Naive B cell (primary cell): ENCODE data around the gene CYSLTR2. TPM values are rescaled to one million over a fixed set of nuclear protein-coding genes. Genes with fewer than 3 reads are reported as not detected.

Experiments
- ATAC-seq, 2 donors: fragments of 150-1000 bp; cut with Tn5 transposase; 2 replicates each; pipeline ENCODE4 v1.10.0; 2021; ENCODE audit warnings: low read depth in 2 of 2, mild to moderate bottlenecking in 2 of 2, moderate library complexity in 2 of 2
- DNase-seq: peaks from one replicate; pipeline ENCODE4 v3.0.0; 2022
- H3K27ac Mint-ChIP-seq, 6 donors: one replicate each; pipeline ENCODE4 v1.8.0; 2020 to 2022; ENCODE audit warnings: mild to moderate bottlenecking in 6 of 6, mixed read lengths in 6 of 6, moderate library complexity in 5 of 6, inconsistent platforms in 2 of 6
- H3K27me3 Mint-ChIP-seq, 3 donors: one replicate each; pipeline ENCODE4 v1.8.0; 2021 to 2022; ENCODE audit warnings: mixed read lengths in 3 of 3, mild to moderate bottlenecking in 1 of 3
- H3K36me3 Mint-ChIP-seq, 2 donors: one replicate each; pipeline ENCODE4 v1.8.0; 2020 to 2022; ENCODE audit warnings: mixed read lengths in 2 of 2, inconsistent platforms in 1 of 2, mild to moderate bottlenecking in 1 of 2
- H3K4me1 Mint-ChIP-seq, 3 donors: one replicate each; pipeline ENCODE4 v1.8.0; 2020 to 2022; ENCODE audit warnings: mixed read lengths in 3 of 3, inconsistent platforms in 1 of 3, mild to moderate bottlenecking in 1 of 3, moderate library complexity in 1 of 3
- H3K4me3 Mint-ChIP-seq, 8 donors: one replicate each; pipeline ENCODE4 v1.8.0; 2020 to 2022; ENCODE audit warnings: mild to moderate bottlenecking in 8 of 8, mixed read lengths in 8 of 8, moderate library complexity in 8 of 8, inconsistent platforms in 2 of 8
- H3K9me3 Mint-ChIP-seq, 7 donors: one replicate each; pipeline ENCODE4 v1.8.0; 2020 to 2022; ENCODE audit warnings: mixed read lengths in 7 of 7, mild to moderate bottlenecking in 5 of 7, inconsistent platforms in 2 of 7, moderate library complexity in 1 of 7
- polyA plus RNA-seq, 6 donors: library from polyadenylated mRNA; unstranded; fragments of 300-500 nt; fragmentation: Illumina TruSeq; gene quantifications; one replicate each; pipeline ENCODE4 v1.2.3, GENCODE V29; 2021; ENCODE audit warnings: low read depth in 6 of 6

CYSLTR2 gene
- polyA plus RNA-seq, 6 donors from 2014 or later = 0.23 to 0.25 TPM; not detected in 4

DNA sequence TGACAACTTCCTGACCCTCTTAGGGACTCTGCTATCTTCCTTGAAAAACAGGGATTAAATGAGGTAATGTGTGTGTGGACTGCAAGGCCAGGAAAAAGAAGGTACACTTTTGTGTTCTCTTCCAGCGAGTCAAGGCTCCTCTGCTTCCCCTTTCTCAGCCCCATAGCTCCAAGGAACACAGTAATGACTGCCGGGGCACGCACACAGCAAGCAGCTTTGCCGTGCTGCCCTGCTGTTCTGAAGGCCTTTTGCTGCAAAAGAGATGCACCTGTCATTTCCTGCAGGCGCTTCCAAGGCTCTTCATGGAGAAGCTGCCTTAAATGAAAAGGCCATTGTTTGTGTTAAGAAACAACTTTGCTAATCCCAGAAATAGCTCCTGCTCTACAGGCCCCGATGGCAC, 84.6 kb downstream of the CYSLTR2 start:
- peaks cover 4 to 5% (median 4%) of the 10 kb centered on the region in 3 donors for H3K27me3 Mint-ChIP-seq
- H3K27ac Mint-ChIP-seq = no peak overlapping the region
- no peaks in the 10 kb centered on the region for H3K36me3 Mint-ChIP-seq
- H3K4me3 Mint-ChIP-seq = no peak overlapping the region
- ATAC-seq (no peak), DNase-seq (no peak)
- H3K4me1 Mint-ChIP-seq = no peaks in the 10 kb centered on the region
- no peaks in the 10 kb centered on the region for H3K9me3 Mint-ChIP-seq

DNA sequence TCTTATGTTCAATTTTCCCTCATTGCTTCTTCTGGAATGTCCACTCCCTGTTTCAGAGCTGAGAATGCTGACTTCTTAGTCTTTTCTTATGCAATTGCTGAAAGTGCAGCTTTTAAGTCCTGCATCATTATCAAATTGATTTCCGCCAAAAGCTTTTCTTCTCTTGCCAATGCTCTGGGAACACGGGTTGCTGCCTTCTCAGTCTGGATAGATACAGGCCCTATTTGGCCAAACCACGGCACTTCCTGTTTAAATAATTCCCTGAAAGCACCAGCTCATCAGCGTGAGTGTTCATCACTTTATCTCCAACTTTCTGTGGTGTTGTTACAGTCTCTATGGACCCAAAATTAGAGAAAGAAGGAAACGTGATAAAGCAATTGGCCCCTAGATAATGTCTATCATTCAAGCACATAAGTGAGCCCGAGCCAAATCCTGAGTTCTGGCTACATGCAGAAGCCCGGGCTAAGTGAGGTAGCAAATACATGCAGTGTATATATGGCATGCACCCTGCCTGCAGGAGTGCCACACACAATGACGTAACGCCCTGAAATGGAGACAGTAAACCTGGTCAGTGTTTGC, 85.7 kb downstream of the CYSLTR2 start:
- no peaks in the 10 kb centered on the region for H3K4me1 Mint-ChIP-seq
- H3K27me3 Mint-ChIP-seq = peaks cover 0 to 7% (median 2%) of the 10 kb centered on the region in 3 donors
- DNase-seq (no peak), ATAC-seq (no peak)
- no peaks in the 10 kb centered on the region for H3K9me3 Mint-ChIP-seq
- no peaks in the 10 kb centered on the region for H3K36me3 Mint-ChIP-seq
- H3K27ac Mint-ChIP-seq = no peak overlapping the region
- no peak overlapping the region for H3K4me3 Mint-ChIP-seq

DNA sequence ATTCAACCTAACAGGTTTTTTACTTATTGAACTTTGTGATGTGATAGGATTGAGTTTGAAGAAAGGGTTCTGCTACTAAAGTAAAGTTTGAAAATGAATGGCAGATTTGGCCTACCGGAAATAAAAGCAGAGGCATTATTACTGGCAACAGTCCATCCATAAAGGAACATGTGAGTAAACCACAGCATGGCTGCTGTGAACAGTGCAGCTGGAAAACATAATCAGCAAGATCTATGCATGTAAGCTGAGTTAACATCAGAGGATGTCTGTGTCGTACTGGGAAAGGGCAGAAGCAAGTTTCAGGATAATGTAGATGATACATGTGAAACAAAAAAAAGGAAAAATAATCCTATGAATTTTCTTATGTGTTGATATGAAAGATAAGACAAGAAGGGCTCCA, 87.6 kb downstream of the CYSLTR2 start:
- DNase-seq (no peak), ATAC-seq (no peak)
- H3K27ac Mint-ChIP-seq = no peak overlapping the region
- H3K27me3 Mint-ChIP-seq = peaks cover 0 to 15% (median 0%) of the 10 kb centered on the region in 3 donors
- no peak overlapping the region for H3K4me3 Mint-ChIP-seq
- no peaks in the 10 kb centered on the region for H3K9me3 Mint-ChIP-seq
- H3K36me3 Mint-ChIP-seq = no peaks in the 10 kb centered on the region
- no peaks in the 10 kb centered on the region for H3K4me1 Mint-ChIP-seq

GRCh38 chr13:48746821-48747220, 93.1 kb downstream of the CYSLTR2 start:
- Mint-ChIP-seq H3K27me3 (peaks cover 0 to 15% (median 0%) of the 10 kb centered on the region in 3 donors), H3K9me3 (no peaks in the 10 kb centered on the region), H3K4me3 (no peak overlapping the region), H3K4me1 (peaks cover 0 to 3% (median 0%) of the 10 kb centered on the region in 3 donors), H3K36me3 (no peaks in the 10 kb centered on the region), H3K27ac (no peak overlapping the region)
- DNase-seq = no peak
- no peak for ATAC-seq

GRCh38 chr13:48748681-48749080, 95.0 kb downstream of the CYSLTR2 start:
- H3K27ac Mint-ChIP-seq = no peak overlapping the region
- H3K4me1 Mint-ChIP-seq = peaks cover 0 to 3% (median 0%) of the 10 kb centered on the region in 3 donors
- DNase-seq (no peak), ATAC-seq (no peak)
- no peak overlapping the region for H3K4me3 Mint-ChIP-seq
- H3K27me3 Mint-ChIP-seq = peaks cover 0 to 12% (median 0%) of the 10 kb centered on the region in 3 donors
- no peaks in the 10 kb centered on the region for H3K36me3 Mint-ChIP-seq
- no peaks in the 10 kb centered on the region for H3K9me3 Mint-ChIP-seq

- no peaks in the 10 kb centered on the region for H3K36me3 Mint-ChIP-seq
- DNase-seq = no peak
- no peaks in the 10 kb centered on the region for H3K9me3 Mint-ChIP-seq
- H3K4me1 Mint-ChIP-seq = peaks cover 0 to 3% (median 0%) of the 10 kb centered on the region in 3 donors
- H3K27ac Mint-ChIP-seq = peak overlapping the region in 1 of 6 donors; percentile 42
- H3K27me3 Mint-ChIP-seq = peaks cover 0 to 8% (median 0%) of the 10 kb centered on the region in 3 donors
- ATAC-seq = no peak
- H3K4me3 Mint-ChIP-seq = no peak overlapping the region
Observed at GRCh38 chr13:48749144-48749543, 95.4 kb downstream of the CYSLTR2 start.

- H3K4me3 Mint-ChIP-seq = peak overlapping the region in 2 of 8 donors; percentile 21 to 52
- peak overlapping the region in 1 of 6 donors; percentile 22 for H3K27ac Mint-ChIP-seq
- no peak for ATAC-seq
- no peaks in the 10 kb centered on the region for H3K36me3 Mint-ChIP-seq
- peaks cover 0 to 3% (median 0%) of the 10 kb centered on the region in 3 donors for H3K4me1 Mint-ChIP-seq
- peaks cover 0 to 2% (median 1%) of the 10 kb centered on the region in 7 donors for H3K9me3 Mint-ChIP-seq
- H3K27me3 Mint-ChIP-seq = peaks cover 0 to 8% (median 0%) of the 10 kb centered on the region in 3 donors
- DNase-seq = no peak
Observed at GRCh38 chr13:48749699-48750473, 96.2 kb downstream of the CYSLTR2 start.

DNA sequence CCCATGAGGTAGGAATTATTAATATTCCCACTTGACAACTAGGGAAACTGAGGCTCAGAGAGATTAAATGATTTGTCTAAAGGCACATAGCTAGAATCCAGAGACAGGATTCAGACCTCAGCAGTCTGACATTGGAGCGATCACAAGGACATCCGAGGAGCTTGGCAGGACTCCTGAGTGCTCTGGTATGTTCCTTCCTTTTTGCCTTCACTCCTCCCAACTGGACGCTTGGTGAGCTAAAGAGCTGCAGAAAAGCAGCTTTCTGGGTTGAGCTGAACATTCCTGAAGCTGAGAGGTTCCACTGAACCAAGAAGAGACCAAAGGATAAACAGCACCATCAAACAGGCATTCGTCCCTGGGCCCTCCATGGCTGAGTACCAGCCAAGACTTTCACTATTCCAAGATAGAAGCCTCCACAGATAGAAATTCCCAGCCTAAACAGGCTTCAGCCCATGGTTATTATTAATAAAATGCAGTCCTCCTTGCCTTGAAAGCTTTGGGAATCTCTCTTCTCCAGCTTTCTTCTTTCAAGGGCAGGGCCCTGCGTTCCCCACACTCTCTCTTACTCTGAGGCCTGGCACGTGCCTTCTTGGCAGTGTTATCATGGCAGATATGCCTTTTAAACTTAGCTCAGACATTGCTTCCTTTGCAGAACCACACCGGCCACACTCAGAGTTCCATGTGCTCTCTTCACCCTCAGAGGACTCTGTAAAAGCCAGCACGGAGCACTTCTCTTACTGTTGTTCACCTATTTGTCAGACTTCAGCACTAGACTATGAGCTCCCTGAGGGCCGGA, 97.1 kb downstream of the CYSLTR2 start:
- Mint-ChIP-seq H3K9me3 (peaks cover 0 to 10% (median 8%) of the 10 kb centered on the region in 7 donors), H3K4me3 (peak overlapping the region in 1 of 8 donors; percentile 25), H3K27ac (no peak overlapping the region), H3K36me3 (no peaks in the 10 kb centered on the region), H3K4me1 (peaks cover 0 to 3% (median 0%) of the 10 kb centered on the region in 3 donors), H3K27me3 (peaks cover 0 to 3% (median 0%) of the 10 kb centered on the region in 3 donors)
- DNase-seq (no peak), ATAC-seq (no peak)

DNA sequence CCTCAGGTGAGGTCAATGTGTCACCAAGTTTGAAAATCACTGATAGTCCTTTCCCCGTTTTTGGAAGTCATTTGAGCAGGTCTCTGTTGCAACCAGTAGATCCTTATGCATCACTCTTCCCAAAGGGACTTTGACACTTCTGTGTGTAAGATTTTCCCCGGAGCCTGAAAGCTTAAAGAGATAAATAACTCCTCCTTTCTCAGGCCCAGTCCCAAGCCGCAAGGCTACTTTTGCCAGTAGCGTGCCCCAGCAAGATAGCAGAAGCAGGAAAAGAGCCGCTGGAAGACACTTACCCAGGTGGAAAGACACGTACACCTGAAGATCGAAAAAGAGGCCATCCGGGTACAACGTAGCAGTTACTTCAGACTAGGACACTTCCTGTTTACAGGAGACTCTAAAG, 106.9 kb downstream of the CYSLTR2 start:
- Mint-ChIP-seq H3K27ac (no peak overlapping the region), H3K27me3 (peaks cover 16 to 25% (median 17%) of the 10 kb centered on the region in 3 donors), H3K4me3 (no peak overlapping the region), H3K4me1 (no peaks in the 10 kb centered on the region), H3K36me3 (peaks cover 0 to 26% of the 10 kb centered on the region in 2 donors), H3K9me3 (peaks cover 8 to 46% (median 27%) of the 10 kb centered on the region in 7 donors)
- no peak for ATAC-seq
- DNase-seq = no peak

Other genes with a start within 250 kb of the CYSLTR2 start
- gene LPAR6, start 240.8 kb upstream of the CYSLTR2 start, polyA plus RNA-seq = 1 to 10 TPM; 1.2 to 4.6 (median 2.7) TPM
- gene RCBTB2, start 120.8 kb upstream of the CYSLTR2 start, polyA plus RNA-seq = 1 to 10 TPM in 5 of 6 donors, not detected in 1; 2.0 to 4.2 (median 2.1) TPM